Measurements from ENCODE around the gene AUTS2. TPM values are rescaled to one million over a fixed set of nuclear protein-coding genes. Genes with fewer than 3 reads are reported as not detected.
"Not testable (repeated sequence)": the region's sequence is repeated elsewhere in the genome, so short reads cannot be mapped to it uniquely, and the experiment has no call there.

AUTS2 gene
- total and polyA plus RNA-seq, 11 donors: 3.4 to 14.0 (median 7.3) TPM

DNA sequence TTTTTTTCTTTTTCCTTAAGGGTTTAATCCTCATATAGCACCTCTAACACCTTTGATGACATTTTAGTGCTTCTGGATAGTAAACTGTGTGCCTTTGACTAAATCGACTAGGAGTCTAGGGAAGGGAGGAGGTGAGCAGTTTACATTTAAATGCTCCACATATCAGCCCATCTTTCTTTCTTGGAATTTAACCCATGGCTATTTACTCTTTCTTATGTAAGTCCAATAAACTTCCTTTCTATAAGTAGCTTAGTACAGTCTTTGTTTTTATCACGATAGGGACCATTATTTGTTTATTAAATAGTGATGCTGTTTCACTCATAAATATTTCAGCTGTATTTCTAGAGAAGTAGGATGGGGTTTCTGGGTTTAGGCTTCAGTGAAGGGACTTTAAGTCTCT, 669.9 kb downstream of the AUTS2 start:
- no peak for TF ChIP-seq POLR2A (IDR thresholded peaks at IDR 0.05)
- TF ChIP-seq, protein P1, sequence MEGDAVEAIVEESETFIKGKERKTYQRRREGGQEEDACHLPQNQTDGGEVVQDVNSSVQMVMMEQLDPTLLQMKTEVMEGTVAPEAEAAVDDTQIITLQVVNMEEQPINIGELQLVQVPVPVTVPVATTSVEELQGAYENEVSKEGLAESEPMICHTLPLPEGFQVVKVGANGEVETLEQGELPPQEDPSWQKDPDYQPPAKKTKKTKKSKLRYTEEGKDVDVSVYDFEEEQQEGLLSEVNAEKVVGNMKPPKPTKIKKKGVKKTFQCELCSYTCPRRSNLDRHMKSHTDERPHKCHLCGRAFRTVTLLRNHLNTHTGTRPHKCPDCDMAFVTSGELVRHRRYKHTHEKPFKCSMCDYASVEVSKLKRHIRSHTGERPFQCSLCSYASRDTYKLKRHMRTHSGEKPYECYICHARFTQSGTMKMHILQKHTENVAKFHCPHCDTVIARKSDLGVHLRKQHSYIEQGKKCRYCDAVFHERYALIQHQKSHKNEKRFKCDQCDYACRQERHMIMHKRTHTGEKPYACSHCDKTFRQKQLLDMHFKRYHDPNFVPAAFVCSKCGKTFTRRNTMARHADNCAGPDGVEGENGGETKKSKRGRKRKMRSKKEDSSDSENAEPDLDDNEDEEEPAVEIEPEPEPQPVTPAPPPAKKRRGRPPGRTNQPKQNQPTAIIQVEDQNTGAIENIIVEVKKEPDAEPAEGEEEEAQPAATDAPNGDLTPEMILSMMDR (IDR thresholded peaks at IDR 0.05): no peak
- no peaks in the 10 kb centered on the region for H3K36me3 ChIP-seq
- no peak for DNase-seq
- no peak overlapping the region for H3K27ac ChIP-seq
- WGBS, 4 donors: 81 to 83% (median 83%) methylated on average over 2 of the region's 2 CpGs
- no peaks in the 10 kb centered on the region for H3K27me3 ChIP-seq
- no peaks in the 10 kb centered on the region for H3K9me3 ChIP-seq
- intact Hi-C loops (cut with DNase I): no loop called here
- no peak for ATAC-seq
- no peak overlapping the region for H3K4me3 ChIP-seq
- H3K4me1 ChIP-seq: no peaks in the 10 kb centered on the region

DNA sequence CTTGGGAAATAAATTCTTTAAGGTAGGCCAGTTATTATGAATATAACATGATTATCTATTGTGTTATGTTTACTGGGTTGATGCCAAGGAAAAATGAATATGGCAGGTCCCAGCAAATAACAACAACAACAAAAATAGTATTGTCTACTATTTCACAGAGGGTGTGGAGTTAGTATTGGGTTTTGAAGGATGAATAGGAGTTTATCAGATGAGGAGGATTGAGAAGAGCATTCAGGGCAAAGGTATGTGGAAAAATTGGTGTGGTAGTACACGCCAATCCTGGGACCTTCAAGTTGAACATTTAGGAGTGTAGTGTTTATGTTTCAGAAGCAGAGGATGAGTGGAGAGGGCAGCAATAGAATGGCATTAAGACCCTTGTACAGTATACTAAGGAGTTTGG, 671.9 kb downstream of the AUTS2 start:
- no peaks in the 10 kb centered on the region for H3K27me3 ChIP-seq
- no peak overlapping the region for H3K27ac ChIP-seq
- WGBS, 4 donors: 97 to 99% (median 98%) methylated on average over 1 of the region's 1 CpG
- no peaks in the 10 kb centered on the region for H3K9me3 ChIP-seq
- DNase-seq (no peak), ATAC-seq (no peak)
- H3K4me3 ChIP-seq: no peak overlapping the region
- H3K36me3 ChIP-seq: no peaks in the 10 kb centered on the region
- no peaks in the 10 kb centered on the region for H3K4me1 ChIP-seq
- intact Hi-C loops (cut with DNase I): no loop called here
- no peak for TF ChIP-seq POLR2A (IDR thresholded peaks at IDR 0.05)
- TF ChIP-seq, protein P1 (IDR thresholded peaks at IDR 0.05): no peak

DNA sequence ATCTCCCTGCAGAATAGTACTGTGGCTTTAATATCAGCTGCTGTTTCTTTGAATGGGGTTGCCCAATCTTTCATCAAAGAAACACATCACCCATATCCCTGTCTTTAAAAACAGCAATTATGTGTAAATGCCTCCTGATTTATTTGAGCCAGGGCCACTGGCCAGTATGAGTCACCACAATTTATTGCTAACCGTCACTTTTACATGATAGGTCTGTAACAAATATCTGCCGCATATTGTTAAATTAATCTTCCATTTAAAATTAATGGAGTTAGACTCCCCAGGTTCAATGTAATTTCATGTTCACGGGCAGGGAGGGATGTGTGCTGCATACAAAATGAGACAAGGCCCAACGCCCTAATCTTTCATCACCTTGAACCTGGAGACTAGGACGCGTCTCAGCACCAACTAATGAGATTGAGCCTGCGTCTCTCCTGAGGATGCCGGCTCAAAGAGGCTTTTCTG, 673.4 kb downstream of the AUTS2 start:
- no peak for ATAC-seq
- H3K27ac ChIP-seq: no peak overlapping the region
- H3K4me1 ChIP-seq: no peaks in the 10 kb centered on the region
- WGBS, 4 donors: 91 to 94% (median 94%) methylated on average over 8 of the region's 8 CpGs
- no peaks in the 10 kb centered on the region for H3K36me3 ChIP-seq
- intact Hi-C loops (cut with DNase I): no loop called here
- no peaks in the 10 kb centered on the region for H3K9me3 ChIP-seq
- H3K27me3 ChIP-seq: no peaks in the 10 kb centered on the region
- no peak overlapping the region for H3K4me3 ChIP-seq
- no peak for DNase-seq
- TF ChIP-seq, protein P1 (IDR thresholded peaks at IDR 0.05): no peak
- TF ChIP-seq POLR2A (IDR thresholded peaks at IDR 0.05): no peak

DNA sequence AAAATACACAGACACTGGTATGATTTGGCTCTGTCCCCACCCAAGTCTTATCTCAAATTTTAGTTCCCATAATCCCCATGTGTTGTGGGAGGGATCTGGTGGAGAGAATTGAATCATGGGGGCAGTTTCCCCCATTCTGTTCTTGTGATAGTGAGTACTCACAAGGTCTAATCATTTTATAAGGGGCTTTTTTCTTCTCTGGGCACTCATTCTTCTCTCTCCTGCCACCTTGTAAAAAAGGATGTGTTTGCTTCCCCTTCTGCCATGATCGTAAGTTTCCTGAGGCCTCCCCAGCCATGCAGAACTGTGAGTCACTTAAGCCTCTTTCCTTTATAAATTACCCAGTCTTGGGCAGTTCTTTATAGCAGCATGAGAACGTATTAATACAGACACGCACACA, 677.3 kb downstream of the AUTS2 start:
- H3K27me3 ChIP-seq; intact Hi-C loops (cut with DNase I): not testable (repeated sequence)

DNA sequence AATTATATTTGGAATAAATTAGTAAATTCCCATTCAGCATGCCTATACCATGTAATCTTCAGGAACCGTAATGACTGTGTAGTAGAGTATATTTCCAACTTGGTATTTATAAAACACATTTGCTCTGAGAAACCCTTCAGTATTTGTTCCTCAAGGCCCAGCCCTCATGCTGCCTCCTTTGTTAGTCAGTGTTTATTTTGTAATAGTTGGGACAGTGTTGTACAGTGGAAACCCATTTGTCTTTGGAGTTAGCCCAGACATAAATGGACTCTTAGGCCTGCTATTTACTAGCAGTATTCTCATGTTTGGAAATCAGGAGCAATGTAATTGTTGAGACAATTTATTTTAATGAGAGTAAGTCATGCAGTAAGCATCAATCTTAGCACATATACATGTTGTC, 686.9 kb downstream of the AUTS2 start:
- Histone ChIP-seq H3K36me3 (no peaks in the 10 kb centered on the region), H3K27ac (no peak overlapping the region), H3K9me3 (no peaks in the 10 kb centered on the region), H3K4me3 (no peak overlapping the region), H3K4me1 (no peaks in the 10 kb centered on the region), H3K27me3 (no peaks in the 10 kb centered on the region)
- WGBS, 4 donors: 91 to 100% (median 97%) methylated on average over 1 of the region's 1 CpG
- intact Hi-C loops (cut with DNase I): no loop called here
- TF ChIP-seq, protein P1 (IDR thresholded peaks at IDR 0.05): no peak
- no peak for TF ChIP-seq POLR2A (IDR thresholded peaks at IDR 0.05)
- ATAC-seq: no peak
- no peak for DNase-seq

More for the DNA sequence above, 677.3 kb downstream of the AUTS2 start:
- ATAC-seq, DNase-seq, H3K4me3 ChIP-seq, H3K36me3 ChIP-seq, H3K27ac ChIP-seq, H3K9me3 ChIP-seq, H3K4me1 ChIP-seq: not testable (repeated sequence)
- 95 to 97% (median 96%) methylated on average over 3 of the region's 3 CpGs for WGBS, 4 donors
